ENCODE measurements around the gene SLIT3.
"Not testable (repeated sequence)": the region's sequence is repeated elsewhere in the genome, so short reads cannot be mapped to it uniquely, and the experiment has no call there.

The SLIT3 gene

GRCh38 chr5:169219351-169219750 lies 81.6 kb downstream of the SLIT3 start:
- no peak for DNase-seq (ENCODE audit: low spot score)

DNA sequence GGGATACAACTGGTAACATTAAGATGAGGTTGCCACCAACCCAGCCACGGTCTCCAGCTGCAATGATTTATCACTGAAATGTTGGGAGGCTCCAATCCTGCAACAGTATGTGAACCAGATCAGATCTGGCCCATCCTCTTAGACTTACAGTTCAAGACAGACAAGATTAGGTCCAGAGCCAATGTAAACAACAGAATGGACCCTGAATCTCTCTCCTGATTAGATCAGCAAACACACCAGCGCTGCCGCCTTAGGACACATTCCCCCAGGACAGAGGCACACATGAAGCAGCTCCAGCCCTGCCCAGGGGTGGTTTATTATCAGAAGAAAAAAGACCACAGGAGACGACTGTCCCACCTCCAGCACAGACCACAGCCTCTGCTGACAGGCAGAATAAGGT lies 82.1 kb downstream of the SLIT3 start:
- DNase-seq (ENCODE audit: low spot score) = no peak

DNA sequence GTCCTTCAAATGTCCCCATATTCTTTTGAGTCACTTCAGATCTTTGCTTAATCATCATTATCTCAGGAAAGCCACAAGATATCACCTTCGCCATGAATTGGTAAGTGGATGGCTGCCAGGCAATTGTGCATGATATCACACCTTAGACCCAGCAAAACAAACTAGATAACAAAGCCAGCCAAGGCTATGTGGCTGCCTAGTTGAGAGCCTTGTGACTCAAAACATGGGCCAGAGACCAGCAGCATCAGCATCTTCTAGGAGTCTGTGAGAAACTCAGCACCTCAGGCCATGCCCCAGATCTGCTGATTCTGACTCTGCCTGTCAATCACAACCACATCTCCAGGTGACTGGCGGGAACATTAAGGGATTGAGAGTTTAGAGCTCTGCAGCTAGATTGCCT lies 82.8 kb downstream of the SLIT3 start:
- DNase-seq (ENCODE audit: low spot score) = peak; percentile 1

DNA sequence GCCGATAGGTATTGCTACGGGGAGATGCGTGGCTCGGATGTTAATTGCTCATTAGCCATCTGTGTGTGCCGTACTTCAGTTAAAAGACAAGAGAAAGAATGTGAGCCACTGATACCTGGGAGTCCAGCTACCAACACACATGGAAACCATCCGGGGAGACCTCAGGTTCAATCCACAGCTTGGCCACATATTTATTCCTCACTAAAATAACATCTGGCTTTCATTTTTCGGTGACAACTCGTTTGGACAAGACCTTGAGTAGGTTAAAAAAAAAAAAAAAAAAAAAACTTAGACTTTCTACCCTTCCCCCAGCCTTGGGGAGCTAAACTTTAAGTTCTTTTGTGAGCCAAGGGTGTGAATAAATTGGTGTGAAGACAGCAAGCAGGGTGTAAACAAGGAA lies 84.1 kb downstream of the SLIT3 start:
- no peak for DNase-seq (ENCODE audit: low spot score)

- no peak for DNase-seq (ENCODE audit: low spot score)
Observed at GRCh38 chr5:169213479-169213878, 87.5 kb downstream of the SLIT3 start.

DNA sequence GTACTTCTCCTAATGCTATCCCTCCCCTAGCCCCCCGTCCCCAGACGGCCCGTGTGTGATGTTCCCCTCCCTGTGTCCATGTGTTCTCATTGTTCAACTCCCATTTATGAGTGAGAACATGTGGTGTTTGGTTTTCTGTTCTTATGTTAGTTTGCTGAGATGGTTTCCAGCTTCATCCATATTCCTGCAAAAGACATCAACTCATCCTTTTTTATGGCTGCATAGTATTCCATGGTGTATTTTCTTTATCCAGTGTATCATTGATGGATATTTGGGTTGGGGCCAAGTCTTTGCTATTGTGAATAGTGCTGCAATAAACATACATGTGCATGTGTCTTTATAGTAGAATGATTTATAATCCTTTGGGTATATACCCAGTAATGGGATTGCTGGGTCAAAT lies 89.2 kb downstream of the SLIT3 start:
- not testable (repeated sequence) for DNase-seq (ENCODE audit: low spot score)

DNA sequence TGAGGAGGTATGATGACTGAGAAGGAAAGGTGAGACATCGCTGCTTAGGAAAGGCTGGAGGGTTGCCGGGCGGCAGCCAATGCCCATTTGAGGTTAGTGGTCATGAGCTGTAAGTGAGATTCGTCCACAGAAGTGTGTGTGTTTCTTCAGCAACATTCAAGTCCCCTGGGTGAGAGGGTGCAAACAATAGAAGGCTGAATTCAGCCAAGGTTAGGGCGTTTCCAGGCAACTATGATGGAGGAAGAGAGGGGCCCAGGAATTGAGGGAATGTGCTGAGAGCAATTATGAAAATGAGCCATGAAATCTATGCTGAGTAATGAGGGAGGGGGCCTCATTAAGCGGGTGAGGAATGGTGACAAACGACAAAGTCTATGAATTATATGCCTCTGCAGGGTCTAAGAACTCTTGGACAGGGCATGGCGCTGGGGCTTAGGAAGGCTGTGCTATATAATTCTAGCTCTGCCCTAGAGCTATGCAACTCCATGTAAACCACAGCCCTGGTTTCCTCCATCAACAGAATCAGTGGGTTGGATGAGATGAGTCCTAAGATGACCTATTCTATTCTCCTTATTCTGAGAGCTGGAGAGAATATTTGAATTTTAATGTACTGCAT lies 96.0 kb downstream of the SLIT3 start:
- DNase-seq (ENCODE audit: low spot score) = no peak

DNA sequence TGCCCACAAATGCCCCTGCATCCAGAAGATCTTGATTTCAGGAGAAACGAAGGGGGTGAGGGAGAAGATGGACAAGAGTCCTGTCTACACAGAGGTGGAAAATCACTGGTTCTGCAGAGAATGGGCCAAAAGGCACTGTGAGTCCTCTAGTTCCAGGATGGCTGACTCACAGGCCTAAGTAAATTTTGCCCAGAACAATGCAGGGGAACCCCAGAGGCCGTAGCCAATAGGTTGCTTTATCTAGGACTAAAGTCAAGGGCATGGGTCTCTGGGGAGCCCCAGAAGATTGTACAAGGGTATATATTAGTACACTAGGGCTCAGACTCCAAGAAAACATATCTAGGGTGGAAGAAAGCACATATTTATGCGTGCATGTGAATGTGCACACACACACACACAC lies 98.0 kb downstream of the SLIT3 start:
- no peak for DNase-seq (ENCODE audit: low spot score)

DNA sequence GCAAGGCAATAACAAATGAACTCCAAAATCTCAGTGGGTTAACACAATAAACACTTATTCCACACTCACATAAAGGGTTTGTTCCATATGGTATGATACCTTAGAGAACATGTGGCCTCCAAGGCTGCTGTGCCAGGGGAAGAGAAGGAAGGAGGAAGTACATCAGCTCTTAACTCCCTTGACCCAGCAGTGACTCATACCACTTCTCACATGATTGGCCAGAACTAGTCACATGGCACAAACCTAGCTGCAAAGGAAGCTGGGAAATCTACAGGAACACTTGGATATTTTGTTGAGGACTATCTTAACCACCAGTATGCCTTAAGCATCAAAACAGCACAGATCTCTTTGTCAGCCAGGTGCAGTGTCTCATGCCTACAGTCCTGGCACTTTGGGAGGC lies 99.3 kb downstream of the SLIT3 start:
- DNase-seq (ENCODE audit: low spot score) = no peak

GRCh38 chr5:169200125-169200778 lies 100.7 kb downstream of the SLIT3 start:
- no peak for DNase-seq (ENCODE audit: low spot score)

DNA sequence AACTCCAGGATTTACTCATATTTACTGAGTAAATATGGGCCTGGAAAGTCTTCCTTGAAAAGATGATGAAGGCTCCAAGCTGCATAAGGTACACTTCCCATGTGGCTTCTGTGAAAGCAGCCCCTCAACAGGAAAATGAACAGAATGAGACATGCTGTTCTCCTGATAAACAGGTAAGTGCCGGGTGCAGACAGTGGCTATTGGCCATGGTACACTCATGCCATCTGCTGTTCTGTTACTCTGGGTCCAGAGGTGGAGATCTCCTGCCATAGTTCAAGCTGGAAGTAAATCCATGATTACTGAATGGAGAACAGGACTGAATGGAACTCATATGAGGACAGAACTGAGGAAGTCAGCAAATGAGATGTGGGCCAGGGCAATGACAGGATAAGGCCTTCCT lies 103.6 kb downstream of the SLIT3 start:
- no peak for DNase-seq (ENCODE audit: low spot score)

DNA sequence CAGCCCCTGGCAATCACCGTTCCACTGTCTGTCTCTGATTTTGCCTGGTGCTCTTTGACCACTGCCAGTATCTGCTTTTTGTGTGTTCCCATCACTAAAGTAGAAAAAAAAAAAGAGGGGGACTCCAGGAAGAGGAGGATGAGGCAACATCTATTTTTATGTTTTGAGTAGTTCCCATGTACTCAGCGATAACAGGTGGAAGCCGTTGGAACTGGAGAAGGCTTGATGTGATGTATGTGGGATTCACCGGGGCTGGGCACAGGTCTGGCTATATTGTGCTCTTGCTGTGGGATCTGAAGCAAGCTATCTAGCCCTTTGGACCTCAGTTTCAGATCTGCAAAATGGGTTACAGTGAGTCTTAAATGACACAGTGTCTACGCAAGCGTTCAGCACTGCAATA lies 104.9 kb downstream of the SLIT3 start:
- no peak for DNase-seq (ENCODE audit: low spot score)

- no peak for DNase-seq (ENCODE audit: low spot score)
Observed at GRCh38 chr5:169195601-169196000, 105.3 kb downstream of the SLIT3 start.

- no peak for DNase-seq (ENCODE audit: low spot score)
Observed at GRCh38 chr5:169192536-169192935, 108.4 kb downstream of the SLIT3 start.

GRCh38 chr5:169190849-169191248 lies 110.1 kb downstream of the SLIT3 start:
- DNase-seq (ENCODE audit: low spot score) = no peak

- no peak for DNase-seq (ENCODE audit: low spot score)
Observed at GRCh38 chr5:169185626-169186025, 115.3 kb downstream of the SLIT3 start.

GRCh38 chr5:169183576-169183975 lies 117.4 kb downstream of the SLIT3 start:
- no peak for DNase-seq (ENCODE audit: low spot score)

DNA sequence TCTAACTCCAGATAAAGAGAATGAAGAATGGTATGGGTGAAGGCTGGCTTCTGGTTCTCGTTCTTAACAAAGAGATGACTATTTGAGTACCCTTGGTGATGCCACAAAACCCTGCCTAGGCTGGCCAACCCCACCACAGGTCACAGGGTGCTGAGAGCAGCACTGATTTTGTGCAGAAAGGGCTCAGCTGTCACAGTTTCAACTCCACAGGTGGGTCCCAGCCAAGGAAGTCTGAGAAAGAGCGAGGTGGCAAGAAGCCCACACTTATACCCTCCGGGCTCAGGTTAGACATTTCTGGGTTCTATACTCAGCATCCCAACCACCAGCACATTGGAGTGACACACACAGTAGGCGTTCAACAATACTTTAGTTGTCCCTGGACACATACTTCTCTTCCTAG lies 118.1 kb downstream of the SLIT3 start:
- no peak for DNase-seq (ENCODE audit: low spot score)

DNA sequence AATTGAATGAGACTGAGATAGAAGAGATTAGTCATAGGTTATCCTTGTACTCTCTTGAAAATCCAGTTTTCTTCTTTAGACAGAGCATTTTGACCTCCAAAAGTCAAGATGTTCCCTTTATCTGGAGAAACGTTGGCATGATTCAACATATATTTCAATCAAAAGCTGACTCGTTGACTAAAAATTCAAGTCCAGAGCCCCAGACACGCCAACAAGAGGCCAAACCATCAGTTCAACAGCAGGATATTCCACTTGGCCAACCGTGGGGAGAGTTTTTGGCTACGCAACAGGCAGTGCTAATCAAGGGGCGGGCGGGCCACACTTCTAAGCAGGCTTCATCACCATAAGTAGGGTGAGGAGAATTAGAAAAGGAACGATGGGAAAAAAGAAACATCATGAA lies 119.1 kb downstream of the SLIT3 start:
- no peak for DNase-seq (ENCODE audit: low spot score)

DNA sequence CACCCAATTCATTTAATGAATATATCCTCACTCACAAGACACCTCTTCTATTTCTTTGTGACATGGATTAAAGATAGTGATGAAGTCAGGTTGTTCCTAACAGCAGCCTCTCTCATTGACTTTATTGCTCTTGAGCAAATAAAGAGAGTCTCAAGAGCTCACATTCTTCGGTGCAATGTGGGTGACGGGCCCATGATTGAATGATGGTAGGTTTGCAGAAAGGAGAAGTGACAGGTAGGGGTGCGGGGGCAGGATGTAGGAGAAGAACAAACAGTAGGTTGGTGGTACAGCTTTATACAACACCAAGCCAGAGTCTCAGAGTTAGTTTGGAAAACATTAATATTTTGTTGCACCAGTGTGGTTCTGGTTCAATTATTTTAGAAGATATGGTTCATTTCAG lies 122.2 kb downstream of the SLIT3 start:
- DNase-seq (ENCODE audit: low spot score) = no peak

- DNase-seq (ENCODE audit: low spot score) = no peak
Observed at GRCh38 chr5:169178274-169178673, 122.7 kb downstream of the SLIT3 start.

DNA sequence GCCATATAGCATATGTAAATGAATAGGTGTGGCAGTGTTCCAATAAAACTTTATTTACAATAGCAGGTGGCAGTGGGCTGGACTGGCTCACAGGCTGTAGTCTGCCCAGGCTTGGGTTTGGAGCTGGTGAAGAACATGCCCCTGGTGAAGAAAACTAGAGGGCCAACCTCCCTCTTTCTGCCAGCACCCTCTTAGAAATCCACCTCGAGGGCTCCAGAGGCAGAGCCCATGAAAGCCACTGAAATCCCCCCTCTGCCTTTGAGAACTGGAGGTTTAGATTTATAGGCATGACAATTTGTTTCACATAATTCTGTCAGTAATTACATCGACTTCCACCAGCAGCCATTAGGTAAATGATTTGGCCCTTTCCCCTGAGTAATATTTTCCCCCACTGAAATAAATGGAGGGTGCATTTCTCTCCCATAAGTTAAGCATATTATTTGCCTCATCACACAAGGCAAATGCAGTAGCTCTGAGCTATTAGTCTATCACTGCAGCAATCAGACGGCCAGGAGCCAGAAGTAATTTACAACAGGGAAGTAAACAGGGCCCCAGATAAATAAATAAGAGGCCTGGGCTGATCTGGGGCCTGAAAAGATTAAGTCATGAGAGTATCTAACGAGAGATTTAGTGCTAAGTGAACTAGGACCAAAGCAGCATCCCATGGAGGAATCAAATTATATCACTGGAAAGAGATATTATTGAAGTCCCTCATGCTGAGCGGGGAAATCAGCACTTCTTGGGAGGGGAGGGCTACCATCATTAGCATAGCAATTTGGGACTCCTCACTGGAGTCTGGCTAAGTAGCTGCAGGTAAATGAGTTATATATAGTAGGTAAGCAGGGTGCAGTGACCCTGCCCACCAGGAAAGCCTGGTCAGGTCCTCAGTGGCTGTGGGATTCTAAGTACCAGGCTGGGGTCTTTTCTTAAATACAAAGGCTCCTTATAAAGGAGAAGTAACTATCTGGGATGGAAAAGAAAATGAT lies 123.9 kb downstream of the SLIT3 start:
- DNase-seq (ENCODE audit: low spot score) = no peak

GRCh38 chr5:169175733-169176132 lies 125.2 kb downstream of the SLIT3 start:
- no peak for DNase-seq (ENCODE audit: low spot score)
